H1 (cell line): ENCODE data around the gene RBP5. TPM values are rescaled to one million over a fixed set of nuclear protein-coding genes. Genes with fewer than 3 reads are reported as not detected.

Experiments used
- BCL11A ChIP-seq, 2 experiments: IDR thresholded peaks; one replicate each; pipeline ENCODE4 v1.6.1; 2011; ENCODE audit warnings: low read depth in 2 of 2, low read length in 2 of 2, mild to moderate bottlenecking in 2 of 2
- CHD7 ChIP-seq: fragments of 300-600 bp; sonication (generic); IDR thresholded peaks from 2 replicates; pipeline ENCODE4 v1.7.1; 2012; ENCODE audit warnings: low read length, moderate library complexity, mild to moderate bottlenecking, inconsistent platforms; ENCODE audit not compliant: insufficient replicate concordance
- CTCF ChIP-seq, 3 experiments: IDR thresholded peaks; 1 replicate in 2 of 3; 2 replicates in 1 of 3; pipeline versions ENCODE4 v1.5.1 to v1.6.1; 2011; ENCODE audit warnings: low read length in 3 of 3, mild to moderate bottlenecking in 3 of 3, inconsistent platforms in 2 of 3, low read depth in 1 of 3, moderate library complexity in 1 of 3; ENCODE audit not compliant: insufficient read depth in 1 of 3; ENCODE audit errors: control extremely low read depth in 1 of 3
- SP1 ChIP-seq: IDR thresholded peaks from 2 replicates; pipeline ENCODE4 v1.6.1; 2011; ENCODE audit warnings: low read depth, low read length
- SP4 ChIP-seq: IDR thresholded peaks from 2 replicates; pipeline ENCODE4 v1.6.1; 2012; ENCODE audit warnings: low read length, inconsistent platforms
- polyA plus RNA-seq, 7 experiments: library from polyadenylated mRNA; depleted of rRNA in 3 of 7; stranded (reverse) in 5 of 7; unstranded in 2 of 7; fragments of >200 nt in 5 of 7; fragments of 200-250 nt in 2 of 7; gene quantifications; 1 replicate in 5 of 7; 2 replicates in 1 of 7; 4 replicates in 1 of 7; pipeline versions ENCODE4 v1.2.1 to v1.2.3, GENCODE V29; 2011 to 2013; ENCODE audit warnings: missing spikeins in 2 of 7, mixed read lengths in 2 of 7
- total RNA-seq: library from RNA; stranded (reverse); fragmentation: NEBNext Ultra II Directional; extraction: Animal tissue kit (Norgen Biotek cat#: 25700); gene quantifications from 2 replicates; pipeline ENCODE4 v1.2.1, GENCODE V29; 2021

RBP5 gene
- total and polyA plus RNA-seq, 2 of the 8 experiments (the other 6 are each of a cell fraction or from before 2014, with no cell fraction given) = 1.2 to 1.9 TPM

- TF ChIP-seq SP1 = no peak
- no peak for TF ChIP-seq CHD7
- no peak for TF ChIP-seq CTCF (IDR thresholded peaks at IDR 0.05; ENCODE audit: control extremely low read depth in 1 of 3, insufficient read depth in 1 of 3, low read depth in 1 of 3, low read length in 3 of 3)
- TF ChIP-seq BCL11A (IDR thresholded peaks at IDR 0.05; ENCODE audit: low read depth in 2 of 2, low read length in 2 of 2) = no peak
- no peak for TF ChIP-seq SP4
Measured at GRCh38 chr12:7109572-7109920, 19.1 kb downstream of the RBP5 start (continued).
